Fibroblast of lung (primary cell): ENCODE measurements around the gene GPC5. TPM values are rescaled to one million over a fixed set of nuclear protein-coding genes. Genes with fewer than 3 reads are reported as not detected.

Experiments used
- DNase-seq, 2 donors: peaks; one replicate each; pipeline versions ENCODE4 v3.0.0 to v3.0.0-alpha.2; 2010; ENCODE audit warnings: low read depth in 2 of 2
- H2AFZ ChIP-seq: 2 replicates; pipeline ENCODE4 v1.5.1; 2012; ENCODE audit warnings: low read length, control low read depth, inconsistent platforms
- H3K27ac ChIP-seq: 2 replicates; pipeline ENCODE4 v1.5.1; 2011; ENCODE audit warnings: low read length, control low read depth; ENCODE audit not compliant: insufficient read depth
- H3K27me3 ChIP-seq: 2 replicates; pipeline ENCODE4 v1.5.1; 2011; ENCODE audit warnings: mild to moderate bottlenecking, low read length; ENCODE audit not compliant: control insufficient read depth, insufficient read depth
- H3K36me3 ChIP-seq: 2 replicates; pipeline ENCODE4 v1.5.1; 2011; ENCODE audit warnings: low read length; ENCODE audit not compliant: control insufficient read depth, insufficient read depth
- H3K4me1 ChIP-seq: 2 replicates; pipeline ENCODE4 v1.5.1; 2011; ENCODE audit warnings: low read length; ENCODE audit not compliant: control insufficient read depth, insufficient read depth; ENCODE audit errors: extremely low read depth
- H3K4me2 ChIP-seq: 2 replicates; pipeline ENCODE4 v1.5.1; 2011; ENCODE audit warnings: low read length, control low read depth; ENCODE audit not compliant: insufficient read depth; ENCODE audit errors: extremely low read depth
- H3K4me3 ChIP-seq, 4 experiments: fragments of 200-600 bp in 1 of 4; sonication (generic) in 1 of 4; replicated peaks in 1 of 4; 2 replicates each; pipeline ENCODE4 v1.5.1; 2011 to 2016; ENCODE audit warnings: low read length in 4 of 4, low read depth in 3 of 4, mild to moderate bottlenecking in 3 of 4, control low read depth in 2 of 4, inconsistent platforms in 1 of 4, mixed read lengths in 1 of 4; ENCODE audit not compliant: insufficient read depth in 1 of 4; ENCODE audit errors: control extremely low read depth in 1 of 4
- H3K79me2 ChIP-seq: 2 replicates; pipeline ENCODE4 v1.5.1; 2012; ENCODE audit warnings: mild to moderate bottlenecking, low read length, inconsistent platforms; ENCODE audit not compliant: control insufficient read depth, insufficient read depth
- H3K9ac ChIP-seq: 2 replicates; pipeline ENCODE4 v1.5.1; 2011; ENCODE audit warnings: mild to moderate bottlenecking, low read length, control low read depth; ENCODE audit not compliant: insufficient read depth
- H3K9me3 ChIP-seq: 2 replicates; pipeline ENCODE4 v1.5.1; 2012; ENCODE audit warnings: low read depth, low read length; ENCODE audit not compliant: control insufficient read depth, insufficient read depth
- H4K20me1 ChIP-seq: 2 replicates; pipeline ENCODE4 v1.5.1; 2011; ENCODE audit warnings: low read length; ENCODE audit not compliant: control insufficient read depth, insufficient read depth; ENCODE audit errors: extremely low read depth
- CTCF ChIP-seq, 2 donors: IDR thresholded peaks in 1 of 2; conservative IDR thresholded peaks in 1 of 2; 1 replicate in 1 of 2; 2 replicates in 1 of 2; pipeline ENCODE4 v1.5.1; 2011 to 2012; ENCODE audit warnings: low read length in 2 of 2, control low read depth in 1 of 2, inconsistent platforms in 1 of 2, low read depth in 1 of 2, mild to moderate bottlenecking in 1 of 2
- EZH2 ChIP-seq: IDR thresholded peaks from 2 replicates; pipeline ENCODE4 v1.5.1; 2012; ENCODE audit warnings: low read length, control low read depth, mild to moderate bottlenecking; ENCODE audit errors: missing control alignments
- polyA plus RNA-seq, 2 donors: library from polyadenylated mRNA; depleted of rRNA in 1 of 2; stranded (reverse) in 1 of 2; unstranded in 1 of 2; fragments of >200 nt; gene quantifications; 2 replicates each; pipeline ENCODE4 v1.2.1, GENCODE V29; 2011 to 2012; ENCODE audit warnings: missing spikeins in 1 of 2
- total RNA-seq: library from RNA; depleted of rRNA; stranded (reverse); fragments of >200 nt; gene quantifications from 2 replicates; pipeline ENCODE4 v1.2.1, GENCODE V29; 2014

GPC5 gene
- total and polyA plus RNA-seq, 2 donors (not counting 1 experiment from before 2014, with no cell fraction given), result 0.17 TPM; not detected in 1

GRCh38 chr13:92452840-92453239, 1054.4 kb downstream of the GPC5 start:
- Histone ChIP-seq H3K27me3 (no peaks in the 10 kb centered on the region), H4K20me1 (no peaks in the 10 kb centered on the region), H3K4me3 (no peak overlapping the region), H3K79me2 (no peaks in the 10 kb centered on the region), H3K4me1 (no peaks in the 10 kb centered on the region), H3K9ac (no peak overlapping the region), H3K4me2 (no peak overlapping the region), H3K36me3 (no peaks in the 10 kb centered on the region), H3K9me3 (no peaks in the 10 kb centered on the region), H2AFZ (no peak overlapping the region), H3K27ac (no peak overlapping the region)
- no peak for TF ChIP-seq CTCF (conservative IDR thresholded peaks at IDR 0.05 in 1 of 2, IDR thresholded peaks at IDR 0.05 in 1 of 2; ENCODE audit: low read depth in 1 of 2, low read length in 2 of 2)
- no peak for TF ChIP-seq EZH2
- no peak for DNase-seq

- DNase-seq, result no peak
- Histone ChIP-seq H3K36me3 (no peaks in the 10 kb centered on the region), H3K9me3 (no peaks in the 10 kb centered on the region), H3K4me1 (no peaks in the 10 kb centered on the region), H3K27ac (no peak overlapping the region), H3K27me3 (no peaks in the 10 kb centered on the region), H3K79me2 (no peaks in the 10 kb centered on the region), H3K4me2 (no peak overlapping the region), H3K9ac (no peak overlapping the region), H4K20me1 (no peaks in the 10 kb centered on the region), H3K4me3 (no peak overlapping the region), H2AFZ (no peak overlapping the region)
- TF ChIP-seq CTCF (conservative IDR thresholded peaks at IDR 0.05 in 1 of 2, IDR thresholded peaks at IDR 0.05 in 1 of 2; ENCODE audit: low read depth in 1 of 2, low read length in 2 of 2), result no peak
- TF ChIP-seq EZH2, result no peak
Measured at GRCh38 chr13:92459306-92459705, 1060.9 kb downstream of the GPC5 start.

DNA sequence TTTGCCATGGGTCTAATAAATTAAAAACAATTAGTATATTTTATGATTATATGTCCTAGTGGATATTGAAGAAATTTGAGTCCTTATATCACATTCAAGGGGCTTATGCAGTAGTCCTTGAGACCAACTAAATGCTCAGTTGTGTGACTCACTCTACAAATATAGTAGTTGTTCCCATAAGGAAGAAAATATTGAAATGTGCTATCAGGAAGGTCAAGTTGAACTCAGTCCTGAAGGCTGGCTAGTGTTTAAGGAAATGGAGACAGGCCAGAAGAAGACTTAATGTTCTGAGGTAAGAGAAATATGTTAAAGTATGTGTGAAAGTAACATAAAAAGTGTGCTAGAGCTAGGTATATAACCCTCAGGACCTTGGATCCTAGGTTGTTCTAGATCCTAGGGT, 1062.1 kb downstream of the GPC5 start:
- Histone ChIP-seq H3K27me3 (no peaks in the 10 kb centered on the region), H3K79me2 (no peaks in the 10 kb centered on the region), H3K27ac (no peak overlapping the region), H3K4me1 (no peaks in the 10 kb centered on the region), H3K4me3 (no peak overlapping the region), H3K9me3 (no peaks in the 10 kb centered on the region), H3K4me2 (no peak overlapping the region), H4K20me1 (no peaks in the 10 kb centered on the region), H3K9ac (no peak overlapping the region), H3K36me3 (no peaks in the 10 kb centered on the region), H2AFZ (no peak overlapping the region)
- no peak for TF ChIP-seq EZH2
- TF ChIP-seq CTCF (conservative IDR thresholded peaks at IDR 0.05 in 1 of 2, IDR thresholded peaks at IDR 0.05 in 1 of 2; ENCODE audit: low read depth in 1 of 2, low read length in 2 of 2), result no peak
- DNase-seq, result peak in 1 of 2 donors; percentile 20
